ENCODE data around the gene AMER3. TPM values are rescaled to one million over a fixed set of nuclear protein-coding genes. Genes with fewer than 3 reads are reported as not detected.

Gene AMER3
- total RNA-seq, 1 experiment from 2014 or later = not detected

- DNase-seq (ENCODE audit: low read depth) = no peak
Observed at GRCh38 chr2:130778781-130779180, 23.4 kb downstream of the AMER3 start.

GRCh38 chr2:130785466-130786055 is 30.2 kb downstream of the AMER3 start:
- no peak for DNase-seq (ENCODE audit: low read depth)

GRCh38 chr2:130786076-130786475 is 30.7 kb downstream of the AMER3 start:
- no peak for DNase-seq (ENCODE audit: low read depth)

DNA sequence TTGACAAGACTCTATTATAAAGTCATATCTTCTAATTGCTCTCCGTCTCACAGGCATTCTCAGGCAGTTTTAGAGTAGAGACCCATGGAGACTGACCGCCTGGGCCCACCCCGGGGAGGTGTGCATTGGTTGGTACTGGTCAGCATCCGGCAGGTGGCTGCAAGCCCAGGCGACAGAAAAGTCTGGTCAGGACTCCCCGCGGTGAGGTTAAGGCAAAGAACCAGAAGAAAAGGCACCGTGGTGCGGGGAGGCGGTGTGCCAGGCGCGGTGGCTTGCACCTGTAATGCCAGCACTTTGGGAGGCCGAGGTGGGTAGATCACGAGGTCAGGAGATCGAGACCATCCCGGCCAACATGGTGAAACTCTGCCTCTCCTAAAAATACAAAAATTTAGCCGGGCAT is 32.5 kb downstream of the AMER3 start:
- DNase-seq (ENCODE audit: low read depth) = no peak

DNA sequence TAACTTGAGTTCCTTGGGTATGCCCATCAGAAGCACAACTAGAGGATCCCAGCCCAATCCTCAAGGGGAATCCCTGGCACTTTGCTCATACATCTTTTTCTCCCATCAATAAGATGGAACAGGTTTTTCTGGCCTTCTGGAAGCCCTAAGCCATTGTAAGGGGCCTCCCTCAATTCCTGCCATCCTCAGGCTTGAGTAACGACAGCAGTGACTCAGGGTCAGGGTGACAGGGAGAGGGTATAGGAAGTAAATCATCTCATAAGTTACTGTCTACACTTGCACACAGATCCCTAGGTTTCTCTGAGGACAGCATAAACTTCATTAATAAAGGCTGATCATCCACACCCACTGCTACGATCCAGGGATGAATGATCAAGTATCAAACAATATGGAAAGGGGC is 35.0 kb downstream of the AMER3 start:
- DNase-seq (ENCODE audit: low read depth) = no peak

DNA sequence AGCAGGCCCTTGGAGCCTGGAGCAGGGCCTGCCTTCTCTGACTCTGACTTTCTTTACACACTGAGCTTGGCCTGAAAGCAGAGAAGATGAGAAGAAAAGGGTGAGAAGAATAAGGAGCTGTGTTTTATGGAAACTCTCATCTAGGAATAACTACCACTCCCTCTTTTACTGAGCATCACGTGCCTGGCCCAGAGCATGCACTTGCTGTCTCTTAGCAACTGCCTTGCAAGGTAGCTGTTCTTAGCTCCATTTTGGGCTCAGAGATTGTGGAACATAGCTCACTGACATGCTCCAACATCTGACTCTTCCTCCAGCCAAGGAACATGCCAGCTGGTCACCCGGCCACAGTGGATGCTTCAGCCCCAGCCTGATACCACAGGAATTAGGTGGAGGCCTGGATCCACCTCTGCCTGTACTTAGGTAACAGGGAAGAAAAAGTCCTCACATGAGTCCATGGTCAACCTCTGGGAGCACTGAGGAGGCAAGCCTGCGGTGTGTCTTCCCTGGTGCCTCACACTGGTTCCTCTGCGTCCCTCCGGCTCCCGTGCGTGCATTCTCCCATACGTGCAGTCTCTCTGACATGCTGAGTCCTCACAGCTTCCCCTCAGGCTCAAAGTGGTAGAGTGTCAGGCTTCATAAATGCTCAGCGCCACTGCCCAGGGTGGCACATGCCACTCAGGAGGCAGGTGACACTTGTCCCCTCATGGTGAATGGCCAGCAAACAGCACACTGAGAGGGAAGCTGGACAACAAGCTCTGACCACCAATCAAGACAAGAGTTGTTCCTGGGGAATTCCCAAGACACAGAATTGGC is 35.7 kb downstream of the AMER3 start:
- DNase-seq (ENCODE audit: low read depth) = no peak

DNA sequence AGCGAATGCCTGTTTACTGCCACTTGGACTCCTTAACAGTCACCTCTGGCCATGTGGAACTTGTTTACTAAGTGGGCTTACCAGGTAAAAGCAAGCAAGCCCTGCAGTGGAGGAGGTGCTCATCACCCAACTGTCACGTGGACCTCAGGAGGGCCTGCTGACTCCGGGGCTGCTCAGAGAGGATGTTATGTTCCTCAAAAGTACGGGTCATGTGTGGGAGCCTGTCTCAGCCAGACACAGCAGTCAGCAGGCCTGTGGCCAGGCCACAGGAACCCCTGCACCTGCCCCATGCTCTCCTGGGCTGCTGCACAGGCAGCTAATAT is 36.2 kb downstream of the AMER3 start:
- DNase-seq (ENCODE audit: low read depth) = no peak

DNA sequence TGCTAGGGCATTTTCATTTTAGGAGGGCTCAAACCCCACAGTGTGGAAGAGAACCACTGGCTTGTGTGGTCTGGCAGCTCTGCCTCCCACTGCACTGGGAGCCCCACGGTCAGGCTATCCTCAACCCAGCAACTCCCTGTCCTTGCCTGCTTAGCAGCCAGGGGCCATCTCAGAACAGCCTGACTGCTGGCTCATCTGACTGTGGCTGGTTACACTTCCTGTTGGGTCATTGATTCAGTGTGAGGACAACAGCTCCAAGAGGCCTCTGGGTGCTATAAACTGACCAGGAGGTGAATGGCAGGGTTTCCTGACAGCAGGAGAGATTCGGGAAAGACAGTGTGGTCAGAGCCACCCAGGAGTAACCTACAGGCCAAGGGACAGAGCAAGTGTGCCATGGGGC is 40.1 kb downstream of the AMER3 start:
- DNase-seq (ENCODE audit: low read depth) = peak; percentile 21

DNA sequence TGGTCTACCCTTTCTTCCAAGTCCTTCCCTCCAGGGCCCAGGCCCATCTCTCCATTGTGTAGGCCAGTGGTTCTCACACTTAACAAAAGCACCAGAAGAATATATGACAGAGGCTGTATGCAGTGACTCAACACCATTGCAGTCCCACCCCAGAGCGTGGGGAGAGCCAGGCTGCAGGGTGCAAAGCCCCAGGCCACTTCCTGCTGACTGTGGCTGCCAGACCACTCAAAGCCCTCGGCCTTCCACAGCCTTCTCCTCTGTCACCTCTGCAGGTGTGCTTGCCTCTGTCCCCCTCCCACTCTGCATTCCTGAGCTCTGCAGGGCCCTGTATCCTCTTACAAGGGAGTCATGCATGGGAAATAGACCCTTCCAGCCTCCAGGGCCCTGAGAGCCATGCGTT is 41.0 kb downstream of the AMER3 start:
- DNase-seq (ENCODE audit: low read depth) = peak; percentile 38

DNA sequence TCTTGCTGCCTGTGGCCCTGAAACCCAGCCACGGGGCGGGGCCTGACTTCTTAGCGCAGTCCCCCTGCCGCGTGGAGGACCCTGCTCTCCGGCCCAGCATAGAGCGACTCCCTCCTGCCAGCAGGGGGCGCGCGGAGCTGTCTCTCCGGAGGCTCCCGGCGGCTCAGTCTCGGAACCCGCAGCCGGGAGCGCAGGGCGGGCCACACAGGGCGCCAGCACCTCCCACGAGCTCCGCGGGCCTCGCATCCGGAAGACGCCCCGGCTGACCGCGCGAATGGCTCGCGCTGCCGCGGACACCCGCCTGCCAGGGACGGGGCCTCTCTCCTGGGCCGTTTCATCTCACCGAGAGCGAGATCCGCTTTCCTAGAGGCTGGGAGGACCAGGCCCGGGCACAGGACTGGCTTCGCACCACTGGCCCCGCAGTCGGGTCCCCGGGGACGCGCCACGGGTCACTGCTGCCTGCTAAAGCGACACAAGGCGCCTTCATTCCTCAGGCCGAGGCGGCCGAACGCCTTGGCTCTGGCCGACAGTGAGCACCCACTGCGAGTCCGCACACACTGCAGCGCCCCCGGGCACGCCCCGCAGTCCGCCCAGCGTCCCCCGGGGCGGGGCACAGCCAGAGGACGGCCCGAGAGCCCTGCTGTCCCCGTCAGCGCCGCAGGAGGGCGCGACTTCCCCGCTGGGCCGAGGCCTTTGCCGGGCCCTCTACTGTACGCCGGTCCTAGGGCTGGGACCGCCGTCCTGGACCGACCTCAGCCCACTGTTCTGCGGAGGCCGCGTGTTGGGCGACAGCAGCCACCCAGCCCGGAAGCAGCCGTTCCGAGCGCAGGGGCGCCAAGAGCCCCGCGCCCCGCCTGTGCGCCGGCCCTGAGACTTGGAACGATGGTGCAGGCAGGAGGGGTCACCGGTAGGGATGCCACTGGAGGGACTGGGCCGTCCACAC is 42.4 kb downstream of the AMER3 start:
- peak; percentile 76 for DNase-seq (ENCODE audit: low read depth)

- no peak for DNase-seq (ENCODE audit: low read depth)
Observed at GRCh38 chr2:130798472-130799218, 43.3 kb downstream of the AMER3 start.

DNA sequence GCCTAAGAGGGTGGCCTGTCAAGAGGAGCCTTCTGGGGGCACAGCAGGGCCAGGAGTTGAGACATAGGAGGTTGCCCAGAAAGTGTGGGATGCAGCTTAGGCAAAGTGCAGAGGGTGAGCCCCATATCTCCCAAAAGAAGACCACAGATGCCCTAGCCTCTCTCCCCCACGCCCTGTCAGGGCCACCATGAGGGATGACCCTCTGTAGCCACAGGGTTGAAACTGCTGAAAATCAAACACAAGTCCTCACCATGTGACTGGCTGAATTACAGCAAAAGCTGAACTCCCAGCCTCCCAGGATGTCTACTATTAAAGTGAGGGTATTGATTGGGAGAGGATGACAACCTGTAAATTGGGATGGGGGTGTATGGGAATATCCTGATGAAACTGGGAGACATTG is 44.0 kb downstream of the AMER3 start:
- no peak for DNase-seq (ENCODE audit: low read depth)

DNA sequence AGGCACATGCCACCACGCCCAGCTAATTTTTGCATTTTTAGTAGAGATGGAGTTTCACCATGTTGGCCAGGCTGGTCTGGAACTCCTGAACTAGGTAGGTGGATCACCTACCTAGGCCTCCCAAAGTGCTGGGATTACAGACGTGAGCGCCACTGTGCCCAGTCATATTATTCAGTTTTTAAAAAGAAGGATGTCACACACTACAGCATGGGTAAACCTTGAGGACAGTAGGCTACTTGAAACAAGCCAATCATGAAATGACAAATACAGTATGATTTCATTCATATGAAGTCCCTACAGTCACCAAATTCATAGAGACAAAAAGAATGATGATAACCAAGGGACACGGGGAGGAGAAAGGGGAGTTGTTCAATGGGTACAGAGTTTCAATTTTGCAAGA is 50.3 kb downstream of the AMER3 start:
- no peak for DNase-seq (ENCODE audit: low read depth)

GRCh38 chr2:130806370-130806769 is 51.0 kb downstream of the AMER3 start:
- no peak for DNase-seq (ENCODE audit: low read depth)

DNA sequence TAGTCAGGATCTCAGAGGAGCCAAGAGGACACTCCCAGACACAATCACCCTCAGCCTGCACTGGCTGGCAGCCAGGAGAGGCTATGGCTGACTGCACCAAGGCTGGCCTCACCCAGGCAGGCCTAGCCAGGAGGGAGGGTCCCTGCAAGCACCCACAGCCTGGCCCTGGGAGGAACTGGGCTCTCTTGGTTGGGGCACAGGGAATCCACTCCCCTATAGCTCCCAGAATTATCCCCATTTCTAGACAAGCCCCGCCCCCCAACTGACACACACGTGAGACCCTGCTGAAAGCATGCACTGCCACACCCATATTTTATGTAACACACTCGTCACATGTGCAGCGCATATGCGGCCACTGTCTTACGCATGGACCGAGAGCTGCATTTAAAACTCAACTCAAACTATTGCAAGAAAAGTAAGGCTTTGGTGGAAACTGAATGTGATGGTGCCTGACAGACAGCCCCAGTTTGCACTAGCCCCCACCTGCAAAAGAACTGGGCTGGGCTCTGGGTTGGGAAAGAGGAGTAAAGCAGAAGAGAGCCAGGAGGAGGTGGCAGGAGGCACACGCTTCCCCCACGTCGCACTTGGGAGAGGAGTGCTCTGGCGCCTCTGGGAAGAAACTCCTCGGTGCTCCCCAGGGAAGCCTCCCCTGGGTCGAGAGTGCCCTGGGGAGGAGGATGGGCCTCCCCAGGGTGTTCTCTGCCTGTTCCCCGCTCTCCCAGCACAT is 52.5 kb downstream of the AMER3 start:
- DNase-seq (ENCODE audit: low read depth) = no peak

DNA sequence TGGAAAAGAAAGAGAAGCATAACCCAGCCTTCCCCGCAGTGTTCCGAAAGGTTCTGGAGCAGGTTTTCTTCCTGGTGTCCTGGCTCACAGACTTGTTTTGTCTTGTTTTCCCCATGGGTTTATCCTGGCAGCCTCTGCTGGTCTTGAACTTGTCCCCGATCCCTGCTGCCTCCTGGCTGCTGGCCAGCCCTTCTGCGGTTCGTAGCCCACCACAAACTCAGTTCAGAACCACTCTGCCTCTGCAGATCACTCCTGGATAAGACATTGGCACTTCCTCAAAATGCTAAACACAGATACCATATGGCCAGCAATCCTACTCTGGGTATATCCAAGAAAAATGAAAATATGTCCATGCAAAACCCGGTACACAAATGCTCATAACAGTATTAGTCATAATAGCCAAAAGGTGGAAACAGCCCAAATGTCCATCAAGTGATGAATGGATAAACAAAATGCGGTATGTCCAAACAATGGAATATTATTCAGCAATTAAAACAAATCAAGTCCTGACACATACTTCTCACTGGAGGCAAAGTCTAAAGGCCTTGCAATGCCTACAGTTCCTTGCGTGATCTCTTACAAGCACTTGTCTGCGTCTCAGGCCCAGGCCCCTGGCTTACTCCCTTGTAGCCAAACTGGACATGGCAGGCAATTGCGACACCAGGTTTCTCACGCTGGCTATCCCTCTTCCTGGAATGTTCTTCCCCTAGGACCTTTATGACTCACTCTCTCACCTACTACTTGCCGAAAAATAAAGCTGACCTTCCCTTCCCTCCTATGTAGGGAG is 53.3 kb downstream of the AMER3 start:
- peak; percentile 65 for DNase-seq (ENCODE audit: low read depth)

DNA sequence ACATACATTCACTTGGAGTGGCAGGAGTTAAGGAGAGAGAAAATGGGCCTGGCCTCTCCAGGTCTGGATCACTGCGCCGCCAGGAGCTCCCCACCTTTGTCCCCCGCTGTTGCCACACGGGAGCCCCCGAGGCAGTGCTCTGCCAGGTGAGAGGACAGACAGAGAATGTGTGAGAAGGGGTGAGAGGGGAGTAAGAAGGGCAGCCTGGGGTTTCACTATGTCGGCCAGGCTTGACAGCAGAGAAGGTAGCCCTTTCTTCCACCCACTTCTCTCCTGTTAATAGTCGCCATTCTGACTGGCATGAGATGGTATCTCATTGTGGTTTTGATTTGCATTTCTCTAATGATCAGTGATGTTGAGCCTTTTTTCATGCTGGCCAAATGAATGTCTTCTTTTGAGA is 55.1 kb downstream of the AMER3 start:
- DNase-seq (ENCODE audit: low read depth) = no peak

DNA sequence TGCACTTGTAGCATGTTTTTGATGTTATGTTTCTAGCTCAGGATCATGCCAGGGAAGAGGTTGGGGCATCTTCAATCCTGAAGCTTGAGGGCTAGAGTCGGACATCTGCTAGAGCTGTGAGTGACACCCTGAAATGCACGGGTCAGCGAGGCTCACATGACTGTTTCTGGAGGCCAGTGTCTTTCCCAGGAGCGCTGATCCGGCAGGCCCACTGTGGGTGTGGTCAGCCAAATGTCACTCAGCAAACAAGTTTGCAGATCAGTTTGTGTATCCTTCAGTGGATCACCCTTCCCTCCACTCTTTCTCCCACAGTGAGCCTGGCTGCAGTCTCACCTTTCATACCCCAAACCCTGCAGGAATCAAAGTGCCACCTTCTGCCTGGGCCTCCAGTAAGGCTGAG is 58.4 kb downstream of the AMER3 start:
- DNase-seq (ENCODE audit: low read depth) = no peak

DNA sequence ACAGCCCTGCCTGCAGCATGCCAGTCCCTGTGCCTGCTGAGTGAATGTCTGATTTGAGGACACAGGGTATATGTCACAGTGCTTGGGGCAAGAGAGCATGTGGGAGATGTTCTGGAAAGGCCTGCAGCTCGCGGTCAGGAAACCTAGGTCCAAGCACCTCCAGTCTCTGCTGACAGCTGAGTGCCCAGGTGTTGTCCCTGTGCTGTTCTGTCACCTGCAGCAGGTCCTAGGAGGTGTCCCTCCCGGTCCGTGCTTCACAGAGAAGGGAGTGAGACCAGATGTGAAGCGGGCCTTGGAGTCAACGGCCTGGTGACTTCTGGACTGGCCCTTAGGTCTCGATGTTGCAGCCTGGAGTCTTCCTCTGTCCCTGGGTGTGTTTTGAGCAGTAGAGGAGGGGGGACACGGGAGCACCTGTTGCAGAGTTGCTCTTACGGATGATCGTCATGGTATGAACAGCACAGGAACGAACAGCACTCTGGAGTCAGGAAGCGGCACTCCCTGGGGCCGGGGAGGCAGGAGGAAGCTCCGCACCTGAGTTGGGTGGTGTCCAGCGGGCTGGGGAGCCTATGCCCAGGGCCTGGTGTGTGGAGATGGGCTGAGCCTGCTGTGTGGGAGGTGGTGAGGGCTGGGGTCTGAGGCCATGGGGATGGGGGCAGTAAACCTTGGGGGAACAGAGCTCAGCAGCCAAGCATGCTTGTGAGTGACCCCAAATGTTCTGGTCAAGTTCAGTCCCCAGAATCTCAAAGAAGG is 59.8 kb downstream of the AMER3 start:
- no peak for DNase-seq (ENCODE audit: low read depth)

All from HT1080 (cell line).